Stimulated activated CD4-positive, alpha-beta T cell treated with anti-CD3 and anti-CD28 coated beads, Interleukin-12 subunit alpha, Interleukin-12 subunit beta, amount 100 ng/mL, for 48 hours (primary cell): Measurements from ENCODE around the gene HYDIN.
"Not testable (repeated sequence)": the region's sequence is repeated elsewhere in the genome, so short reads cannot be mapped to it uniquely, and the experiment has no call there.

Source experiments
- DNase-seq, 3 donors: peaks; one replicate each; pipeline ENCODE4 v3.0.0-alpha.2; 2020; ENCODE audit warnings: low read depth in 2 of 3, low spot score in 1 of 3

Gene HYDIN

GRCh38 chr16:71143246-71143645 lies 87.3 kb downstream of the HYDIN start:
- not testable (repeated sequence) for DNase-seq

GRCh38 chr16:71110565-71110964 lies 120.0 kb downstream of the HYDIN start:
- not testable (repeated sequence) for DNase-seq

DNA sequence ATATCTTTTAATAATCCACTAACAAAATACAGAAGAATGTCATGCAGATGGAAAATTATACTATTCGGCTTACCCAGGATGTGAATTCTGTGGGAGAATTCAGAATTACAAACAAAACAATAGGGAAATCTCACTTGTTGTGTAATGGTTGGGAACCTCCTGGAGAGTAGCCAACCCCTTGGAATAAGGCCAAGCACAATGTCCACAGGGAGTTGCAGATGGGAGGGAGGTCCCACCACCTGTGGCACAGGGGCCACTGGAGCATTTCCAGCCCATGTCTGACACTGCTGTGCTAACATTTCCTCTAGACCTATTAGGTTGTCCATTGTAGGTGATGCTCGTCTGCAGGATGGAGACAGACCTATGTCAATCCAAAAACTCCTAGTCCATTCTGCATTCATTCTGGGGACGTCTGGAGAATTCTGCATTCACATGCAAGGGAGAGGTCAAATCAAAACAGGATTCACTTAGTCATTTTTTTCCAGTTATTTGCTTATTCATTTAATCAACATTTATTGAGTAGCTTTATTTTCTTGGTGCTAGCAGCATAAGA lies 120.8 kb downstream of the HYDIN start:
- DNase-seq: not testable (repeated sequence)

GRCh38 chr16:71105881-71106280 lies 124.6 kb downstream of the HYDIN start:
- DNase-seq: not testable (repeated sequence)

- not testable (repeated sequence) for DNase-seq
These were observed 146.9 kb downstream of the HYDIN start for GRCh38 chr16:71083573-71083972.

- not testable (repeated sequence) for DNase-seq
These were observed 149.7 kb downstream of the HYDIN start for GRCh38 chr16:71080777-71081176.

GRCh38 chr16:71080262-71080661 lies 150.3 kb downstream of the HYDIN start:
- not testable (repeated sequence) for DNase-seq

DNA sequence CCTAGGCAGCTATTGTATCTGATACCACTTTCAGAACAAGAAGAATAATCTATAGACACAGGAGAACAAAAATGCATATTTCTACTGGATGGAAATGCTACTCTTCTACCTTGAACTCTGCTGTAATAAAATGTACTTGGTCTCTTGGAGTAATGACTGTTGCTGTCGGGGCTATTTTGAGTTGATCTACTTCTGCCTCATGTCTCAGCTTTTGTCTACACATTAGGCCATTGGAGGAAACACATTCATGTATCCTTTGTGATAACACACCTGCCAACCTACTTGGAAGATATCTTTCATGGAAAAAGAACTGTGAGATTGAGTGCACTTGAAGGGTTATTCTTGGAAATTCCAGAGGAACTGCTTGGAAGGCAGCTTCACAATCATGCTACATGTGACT lies 159.9 kb downstream of the HYDIN start:
- not testable (repeated sequence) for DNase-seq

DNA sequence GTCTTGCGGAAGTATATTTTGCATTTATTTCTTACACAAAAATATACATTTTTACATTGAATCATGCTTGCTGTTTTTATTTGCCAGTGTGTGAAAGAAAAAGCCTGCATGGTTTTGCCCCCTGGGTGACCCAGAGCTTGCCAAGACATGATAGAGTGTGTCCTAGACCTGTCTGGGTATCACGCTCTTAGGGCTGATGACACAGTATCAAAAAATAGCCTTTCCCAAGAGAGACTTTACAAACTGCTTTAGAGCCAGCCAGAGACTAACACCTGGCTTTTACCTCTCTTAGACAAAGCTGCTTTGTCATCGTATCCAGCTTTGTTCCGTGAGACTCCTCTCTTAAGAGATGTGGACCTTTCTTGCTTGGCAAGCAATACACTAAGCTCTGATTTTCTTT lies 160.7 kb downstream of the HYDIN start:
- not testable (repeated sequence) for DNase-seq

GRCh38 chr16:71053897-71054609 lies 176.5 kb downstream of the HYDIN start:
- DNase-seq: not testable (repeated sequence)

DNA sequence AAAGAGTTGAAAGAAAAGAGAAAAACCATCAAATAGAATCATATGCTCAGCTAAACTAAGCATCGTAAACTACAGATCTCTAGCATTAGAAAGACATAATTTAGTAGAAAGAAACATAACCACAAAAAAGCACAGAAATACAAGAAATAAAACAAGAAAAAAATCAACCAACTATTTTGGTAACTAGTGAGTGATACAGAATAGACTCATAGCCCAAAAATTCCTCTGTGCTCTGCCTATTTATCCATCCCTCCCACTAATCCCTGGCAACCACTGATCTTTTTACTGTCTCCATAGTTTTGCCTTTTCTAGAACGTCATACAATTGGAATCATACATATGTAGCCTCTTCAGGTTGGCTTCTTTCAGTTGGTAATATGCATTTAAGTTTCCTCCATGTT lies 180.2 kb downstream of the HYDIN start:
- DNase-seq: not testable (repeated sequence)

DNA sequence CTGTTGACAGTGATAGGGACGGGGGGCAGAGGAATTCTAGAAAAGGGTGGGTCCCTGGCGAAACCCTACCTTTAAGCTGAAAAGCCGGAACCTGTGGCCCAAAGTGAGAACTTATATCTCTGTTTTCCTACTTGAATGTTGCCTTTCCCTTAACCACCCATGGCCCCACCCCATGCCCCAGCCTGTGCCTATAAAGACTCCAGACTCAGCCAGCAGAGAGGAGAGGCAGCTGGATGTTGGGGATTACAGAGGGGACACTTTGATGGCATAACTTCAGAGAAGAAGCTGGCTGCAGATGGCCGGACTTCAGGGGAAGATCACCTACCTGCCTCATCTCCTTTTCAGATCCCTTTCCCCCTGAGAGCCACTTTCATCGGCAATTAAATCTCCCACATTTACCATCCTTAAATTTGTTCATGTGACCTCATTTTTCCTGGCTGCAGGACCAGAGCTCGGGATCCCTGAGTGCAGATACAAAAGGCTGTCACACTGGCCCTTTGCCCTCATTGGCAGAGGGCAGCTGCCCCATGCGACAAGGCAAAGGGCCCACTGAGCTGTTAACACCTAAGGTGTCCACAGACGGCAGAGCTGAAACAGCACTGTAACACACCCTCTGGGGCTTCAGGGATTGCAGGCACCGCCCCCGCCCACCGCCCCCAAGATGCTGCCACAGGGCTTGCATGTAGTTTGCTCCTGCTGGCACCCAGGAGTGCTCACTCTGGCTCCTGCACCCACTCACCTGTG lies 191.0 kb downstream of the HYDIN start:
- DNase-seq: not testable (repeated sequence)

DNA sequence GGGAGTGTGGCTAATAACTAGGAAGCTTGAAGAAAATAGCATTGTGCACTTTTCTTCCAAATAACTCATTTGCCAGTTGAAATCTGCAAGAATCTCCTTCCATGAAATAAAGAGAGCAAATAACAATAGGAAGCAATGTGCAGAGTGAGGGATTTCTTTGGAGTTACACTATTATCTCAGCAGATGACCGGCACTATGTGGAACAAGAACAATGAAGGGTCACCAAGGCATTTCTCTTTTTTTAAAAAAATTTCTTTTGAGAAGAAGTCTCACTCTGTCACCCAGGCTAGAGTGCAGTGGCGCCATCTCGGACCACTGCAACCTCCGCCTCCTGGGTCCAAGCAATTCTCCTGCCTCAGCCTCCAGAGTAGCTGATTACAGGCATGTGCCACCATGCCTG lies 192.1 kb downstream of the HYDIN start:
- not testable (repeated sequence) for DNase-seq

- not testable (repeated sequence) for DNase-seq
These were observed 192.5 kb downstream of the HYDIN start for GRCh38 chr16:71037987-71038386.

DNA sequence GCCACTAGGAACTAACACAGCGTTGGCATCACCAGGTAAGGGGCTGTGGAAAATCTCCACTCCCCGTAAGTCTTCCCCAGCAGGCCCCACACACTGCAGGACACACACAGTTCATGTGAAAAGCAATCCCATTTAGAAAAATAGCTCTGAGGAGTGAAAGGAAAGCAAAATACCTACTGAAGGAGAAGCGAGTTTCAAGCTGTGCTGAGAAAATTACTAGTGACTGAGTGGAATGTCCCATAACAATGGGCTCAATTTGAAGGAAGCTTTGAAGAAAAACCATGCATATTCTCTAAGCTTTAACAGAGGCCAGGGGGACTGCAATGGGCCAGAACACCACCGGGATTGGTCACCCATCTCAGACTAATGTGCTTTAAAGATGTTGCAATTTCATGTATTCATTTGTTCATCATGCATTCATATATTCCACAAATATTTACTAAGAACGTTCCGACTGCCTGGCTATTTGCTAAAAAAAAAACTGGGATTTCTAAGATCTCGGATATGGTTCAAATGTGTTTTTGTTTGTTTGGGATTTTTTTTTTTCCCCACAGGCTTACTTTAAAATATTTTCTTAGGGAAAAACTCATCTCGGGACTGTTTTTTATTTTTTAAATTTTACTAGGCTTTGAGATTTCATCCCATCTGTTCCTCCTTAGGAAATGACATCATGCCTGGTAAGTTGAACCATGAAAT lies 202.3 kb downstream of the HYDIN start:
- not testable (repeated sequence) for DNase-seq

GRCh38 chr16:71027511-71027910 lies 203.0 kb downstream of the HYDIN start:
- not testable (repeated sequence) for DNase-seq

DNA sequence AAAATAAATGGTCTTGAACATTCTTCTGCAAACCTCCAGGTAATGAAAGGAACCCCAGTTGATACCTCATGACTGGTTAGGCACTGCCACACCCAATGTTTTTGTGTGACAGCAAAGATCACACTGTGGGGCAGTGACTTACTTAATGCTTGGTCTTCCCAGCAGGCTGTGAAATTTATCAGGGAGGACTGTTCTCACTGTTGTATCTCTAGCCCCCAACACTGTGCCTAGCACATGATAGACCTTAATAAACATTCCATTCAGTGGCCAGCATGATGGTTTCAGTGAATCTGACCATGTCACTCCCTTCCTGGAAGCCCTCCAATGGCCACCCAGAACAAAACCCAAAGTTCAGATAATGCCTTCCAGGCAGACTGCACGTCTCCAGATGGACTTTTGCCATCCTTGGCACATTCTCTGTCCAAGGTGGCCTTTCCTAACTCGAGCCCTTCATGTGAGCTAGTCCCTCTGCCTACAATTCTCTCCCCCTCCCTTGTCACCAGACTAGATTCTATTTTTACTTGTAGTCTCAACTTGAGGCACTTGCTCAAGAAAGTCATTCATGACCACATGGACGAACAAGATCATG lies 206.6 kb downstream of the HYDIN start:
- not testable (repeated sequence) for DNase-seq

GRCh38 chr16:71021961-71022537 lies 208.5 kb downstream of the HYDIN start:
- DNase-seq: not testable (repeated sequence)

DNA sequence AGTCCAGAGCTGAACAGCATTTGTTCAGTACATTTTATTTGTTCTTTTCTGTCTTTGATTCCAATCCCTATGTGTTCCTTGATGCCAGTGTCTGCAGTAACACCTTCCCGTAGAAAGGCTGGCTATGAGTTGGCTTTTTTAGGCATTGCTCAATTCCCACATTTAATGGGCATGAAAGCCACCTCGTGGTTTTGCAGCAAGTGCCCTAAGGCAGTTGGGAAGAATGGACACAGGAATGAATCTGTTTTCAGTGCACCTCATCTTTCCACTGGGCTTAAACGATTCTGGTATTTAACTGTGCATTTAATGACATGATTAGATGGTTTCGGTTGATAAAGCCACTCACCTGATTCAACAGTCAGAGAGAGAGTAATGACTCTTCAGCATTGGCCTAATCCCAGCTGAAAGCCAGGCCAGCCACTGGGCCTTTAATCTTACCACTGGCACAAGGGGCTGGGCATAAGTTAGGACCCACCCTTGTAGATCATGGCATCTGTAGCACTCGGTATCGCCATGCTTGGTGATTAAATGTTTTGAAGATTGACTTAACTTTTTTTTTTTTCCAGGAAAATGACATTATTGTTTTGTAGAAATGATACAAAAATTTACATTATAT lies 211.3 kb downstream of the HYDIN start:
- not testable (repeated sequence) for DNase-seq

GRCh38 chr16:71015419-71015818 lies 215.1 kb downstream of the HYDIN start:
- not testable (repeated sequence) for DNase-seq
